GM23248 (cell line): ENCODE results near the gene TCF7. TPM values are rescaled to one million over a fixed set of nuclear protein-coding genes. Genes with fewer than 3 reads are reported as not detected.

Source experiments
- DNase-seq: peaks from one replicate; pipeline ENCODE4 v3.0.0-alpha.2; 2015
- H2AFZ ChIP-seq: fragments of 200-600 bp; sonication (generic); 2 replicates; pipeline ENCODE4 v1.6.1; 2016; ENCODE audit warnings: antibody characterized with exemption
- H3F3A ChIP-seq: fragments of 200-600 bp; sonication (generic); 2 replicates; pipeline ENCODE4 v1.6.1; 2016; ENCODE audit warnings: mild to moderate bottlenecking, antibody characterized with exemption, mixed run types; ENCODE audit not compliant: insufficient read depth
- H3K27ac ChIP-seq: fragments of 200-600 bp; sonication (generic); 2 replicates; pipeline ENCODE4 v1.5.1; 2016; ENCODE audit warnings: mild to moderate bottlenecking
- H3K27me3 ChIP-seq: fragments of 200-600 bp; sonication (generic); replicated peaks from 2 replicates; pipeline ENCODE4 v1.6.1; 2016; ENCODE audit warnings: mild to moderate bottlenecking; ENCODE audit not compliant: insufficient read depth
- H3K36me3 ChIP-seq: fragments of 200-600 bp; sonication (generic); 2 replicates; pipeline ENCODE4 v1.6.1; 2016; ENCODE audit warnings: low read depth, mild to moderate bottlenecking
- H3K4me1 ChIP-seq: fragments of 200-600 bp; sonication (generic); 2 replicates; pipeline ENCODE4 v1.6.1; 2016; ENCODE audit warnings: mild to moderate bottlenecking; ENCODE audit not compliant: insufficient read depth
- H3K4me2 ChIP-seq: fragments of 200-600 bp; sonication (generic); one replicate; pipeline ENCODE4 v1.6.1; 2016; ENCODE audit warnings: mild to moderate bottlenecking; ENCODE audit not compliant: unreplicated experiment
- H3K4me3 ChIP-seq: fragments of 200-600 bp; sonication (generic); 2 replicates; pipeline ENCODE4 v1.5.1; 2016; ENCODE audit warnings: mild to moderate bottlenecking
- H3K79me2 ChIP-seq: fragments of 200-600 bp; sonication (generic); 2 replicates; pipeline ENCODE4 v1.6.1; 2016; ENCODE audit warnings: mild to moderate bottlenecking; ENCODE audit not compliant: insufficient read depth
- H3K9ac ChIP-seq: fragments of 200-600 bp; sonication (generic); 2 replicates; pipeline ENCODE4 v1.6.1; 2016; ENCODE audit warnings: mild to moderate bottlenecking
- H3K9me2 ChIP-seq: fragments of 200-600 bp; sonication (generic); 2 replicates; pipeline ENCODE4 v1.6.1; 2016; ENCODE audit warnings: mixed run types, mild to moderate bottlenecking, moderate library complexity; ENCODE audit not compliant: insufficient read depth
- H3K9me3 ChIP-seq: fragments of 200-600 bp; sonication (generic); one replicate; pipeline ENCODE4 v1.6.1; 2017; ENCODE audit warnings: low read depth
- H4K20me1 ChIP-seq: fragments of 200-600 bp; sonication (generic); 2 replicates; pipeline ENCODE4 v1.6.0; 2016; ENCODE audit not compliant: insufficient read depth
- EZH2 ChIP-seq: fragments of 200-600 bp; sonication (generic); IDR thresholded peaks from 2 replicates; pipeline ENCODE4 v1.6.1; 2018; ENCODE audit warnings: antibody characterized with exemption, mild to moderate bottlenecking; ENCODE audit not compliant: insufficient read depth, poor library complexity, severe bottlenecking
- EZH2phosphoT487 ChIP-seq: fragments of 200-600 bp; sonication (generic); IDR thresholded peaks from 2 replicates; pipeline ENCODE4 v1.6.1; 2018; ENCODE audit warnings: antibody characterized with exemption, moderate library complexity, mild to moderate bottlenecking, low read depth; ENCODE audit not compliant: insufficient read depth
- WGBS, 2 experiments: methylation state at CpG; one replicate each; pipeline ENCODE4 v1.1.6; 2015 to 2017; ENCODE audit warnings: low lambda C conversion rate in 2 of 2, low coverage in 1 of 2; ENCODE audit errors: missing lambda C conversion rate in 2 of 2; 5-methylcytosine and 5-hydroxymethylcytosine counted together
- in situ Hi-C: fragments of 300-500 bp; cut with MboI; formaldehyde crosslinking; loops from 2 replicates; pipeline ENCODE4 v1.15.0; 2020
- polyA plus RNA-seq: library from polyadenylated mRNA; unstranded; fragments of >200 nt; fragmentation: Nextera tagmentation; extraction: Ambion mirVana; gene quantifications from 2 replicates; pipeline ENCODE4 v1.2.1, GENCODE V29; 2016
- small RNA-seq: library from RNA; depleted of rRNA; stranded (forward); fragments of <200 nt; gene quantifications from one replicate; pipeline ENCODE3, GENCODE V24; 2014; ENCODE audit warnings: low read depth, low replicate concordance
- total RNA-seq: library from RNA; depleted of rRNA; stranded (reverse); fragments of >200 nt; shearing (Covaris generic); gene quantifications from 2 replicates; pipeline ENCODE4 v1.2.3, GENCODE V29; 2014; rRNA removed

Gene TCF7
- total and polyA plus RNA-seq, 2 experiments from 2014 or later, result 1.4 to 2.7 TPM

DNA sequence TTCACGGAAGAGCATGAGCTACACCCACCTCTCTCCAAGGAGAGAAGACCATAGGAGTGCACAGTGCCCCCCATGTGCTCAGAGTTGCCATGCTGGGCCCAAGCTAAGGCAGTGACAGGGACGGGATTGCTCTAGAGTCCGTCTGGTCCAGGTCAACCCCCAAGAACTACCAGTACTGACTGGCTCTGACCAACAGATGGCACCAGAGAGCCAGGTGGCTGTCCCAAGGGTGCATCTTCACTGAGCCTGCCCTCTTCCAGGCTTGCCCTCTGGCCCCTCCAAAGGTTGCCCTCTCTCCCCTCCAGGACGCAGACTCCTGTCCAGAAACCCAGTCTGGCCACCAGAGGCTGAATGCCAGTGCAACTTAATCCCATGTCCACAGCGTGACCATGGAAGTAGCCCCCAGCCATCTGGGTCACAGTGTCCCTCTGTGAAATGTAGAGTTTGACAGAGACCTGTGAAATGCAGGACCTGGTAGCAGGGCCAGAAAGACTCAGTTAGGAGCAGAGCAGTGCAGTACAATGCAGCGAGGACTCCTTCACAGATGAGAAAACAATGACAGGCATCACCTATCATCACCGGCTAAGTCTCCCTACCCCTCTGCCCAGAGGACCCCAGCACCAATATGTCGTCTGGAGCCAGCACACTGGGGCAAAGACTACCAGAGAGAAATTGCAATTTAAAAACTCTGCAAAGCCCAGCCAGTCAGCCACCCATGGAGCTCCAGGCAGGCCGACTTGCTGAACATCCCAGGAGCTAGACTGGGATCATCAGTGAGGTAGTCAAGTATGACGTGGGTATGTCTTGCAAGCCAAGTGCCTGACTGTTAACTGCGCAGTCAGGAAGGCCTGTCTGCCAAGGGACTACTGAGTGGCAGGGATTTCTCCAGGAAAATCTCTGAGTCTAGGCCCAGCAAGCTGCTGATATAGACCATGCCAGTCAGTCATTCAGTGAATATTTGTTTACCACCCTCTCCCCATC lies 70.0 kb downstream of the TCF7 start:
- no peaks in the 10 kb centered on the region for H3K27me3 ChIP-seq
- H3K9me2 ChIP-seq, result no peaks in the 10 kb centered on the region
- H3F3A ChIP-seq, result peaks cover 2% of the 10 kb centered on the region; the same call in 1 of the 2 replicates
- no peak overlapping the region for H2AFZ ChIP-seq
- no peak overlapping the region for H3K4me3 ChIP-seq
- H3K4me1 ChIP-seq, result no peaks in the 10 kb centered on the region
- in situ Hi-C loops, result loop anchor here (5.0 to 25.0 kb wide), 2 partner anchors 103 to 403 kb away; no protein-coding TSS in a partner anchor
- H3K9ac ChIP-seq, result no peak overlapping the region
- H3K79me2 ChIP-seq, result no peaks in the 10 kb centered on the region
- no peak overlapping the region for H3K27ac ChIP-seq
- TF ChIP-seq EZH2, result no peak
- TF ChIP-seq EZH2phosphoT487, result no peak
- 44 to 45% methylated on average over 11 of the region's 11 CpGs for WGBS, 2 experiments
- no peaks in the 10 kb centered on the region for H4K20me1 ChIP-seq
- peak; percentile 68 for DNase-seq
- H3K36me3 ChIP-seq, result no peaks in the 10 kb centered on the region
- no peak overlapping the region for H3K4me2 ChIP-seq
- no peaks in the 10 kb centered on the region for H3K9me3 ChIP-seq

DNA sequence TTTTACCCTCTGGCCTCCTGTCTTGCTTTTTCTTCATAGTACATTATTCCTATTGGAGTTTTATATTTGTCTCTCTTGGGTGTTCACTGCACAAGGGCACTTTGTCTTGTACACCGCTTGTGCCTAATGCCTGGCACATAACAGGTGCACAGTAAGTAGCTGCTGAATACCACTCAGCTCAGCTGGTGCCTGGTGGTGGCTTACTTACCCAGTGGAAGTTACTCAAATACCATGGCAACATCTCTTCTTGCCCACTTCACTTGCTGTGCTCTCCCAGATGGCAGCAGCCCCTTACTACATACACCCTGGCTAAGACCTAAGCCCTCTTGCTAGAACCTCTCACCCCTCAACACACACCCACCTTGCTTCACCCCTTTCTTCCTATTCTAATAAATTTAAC lies 73.6 kb downstream of the TCF7 start:
- Histone ChIP-seq H4K20me1 (no peaks in the 10 kb centered on the region), H3K4me2 (no peak overlapping the region), H2AFZ (no peak overlapping the region), H3K4me1 (no peaks in the 10 kb centered on the region), H3K9ac (no peak overlapping the region), H3K27me3 (no peaks in the 10 kb centered on the region), H3K36me3 (no peaks in the 10 kb centered on the region), H3K4me3 (no peak overlapping the region), H3K9me3 (no peaks in the 10 kb centered on the region), H3K9me2 (no peaks in the 10 kb centered on the region), H3K79me2 (0 out of 2 replicates have a peak, but pooled peaks cover 5% of the 10 kb centered on the region), H3K27ac (no peak overlapping the region), H3F3A (peaks cover 13% of the 10 kb centered on the region; the same call in 1 of the 2 replicates)
- WGBS, 2 experiments, result 100% methylated on average over 1 of the region's 1 CpG
- DNase-seq, result no peak
- TF ChIP-seq EZH2, result no peak
- no peak for TF ChIP-seq EZH2phosphoT487
- in situ Hi-C loops, result loop anchor here (5.0 to 25.0 kb wide), 2 partner anchors 99 to 399 kb away; no protein-coding TSS in a partner anchor

GRCh38 chr5:134189031-134189430 lies 74.5 kb downstream of the TCF7 start:
- H3K4me3 ChIP-seq, result no peak overlapping the region
- H3K79me2 ChIP-seq, result peaks cover 9% of the 10 kb centered on the region; the same call in 1 of the 2 replicates
- H3K27me3 ChIP-seq, result no peaks in the 10 kb centered on the region
- no peaks in the 10 kb centered on the region; the same call in 1 of the 2 replicates for H3K36me3 ChIP-seq
- peaks cover 13% of the 10 kb centered on the region; the same call in 1 of the 2 replicates for H3F3A ChIP-seq
- 85 to 94% methylated on average over 3 of the region's 3 CpGs for WGBS, 2 experiments
- DNase-seq, result no peak
- no peaks in the 10 kb centered on the region for H4K20me1 ChIP-seq
- no peak overlapping the region for H3K27ac ChIP-seq
- H3K9me2 ChIP-seq, result no peaks in the 10 kb centered on the region
- in situ Hi-C loops, result loop anchor here (5.0 to 25.0 kb wide), 2 partner anchors 98 to 398 kb away; no protein-coding TSS in a partner anchor
- H3K4me1 ChIP-seq, result no peaks in the 10 kb centered on the region
- no peak overlapping the region for H3K4me2 ChIP-seq
- no peaks in the 10 kb centered on the region for H3K9me3 ChIP-seq
- TF ChIP-seq EZH2phosphoT487 (no peak), EZH2 (no peak)
- no peak overlapping the region for H2AFZ ChIP-seq
- H3K9ac ChIP-seq, result no peak overlapping the region

DNA sequence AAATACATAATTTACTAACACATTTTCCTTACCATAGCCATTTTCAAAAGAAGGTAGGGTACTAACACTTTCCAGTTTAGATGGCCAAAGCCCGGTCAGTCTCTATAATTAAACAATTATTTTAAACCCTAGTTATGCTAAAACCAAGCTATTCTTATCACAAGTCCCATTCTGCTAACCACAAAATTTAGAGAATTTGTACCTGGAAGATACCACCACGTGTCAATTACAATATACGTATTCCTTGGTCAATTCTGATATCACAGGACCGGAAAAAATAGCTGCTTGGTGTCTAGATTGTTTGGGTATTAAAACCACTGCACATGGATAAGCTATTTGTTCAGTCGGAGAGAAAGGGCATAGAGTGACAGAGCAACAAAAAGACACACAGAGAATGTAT lies 81.2 kb downstream of the TCF7 start:
- Histone ChIP-seq H3K36me3 (peaks cover 51% of the 10 kb centered on the region), H3K4me3 (no peak overlapping the region), H3K27me3 (no peaks in the 10 kb centered on the region), H3K4me2 (no peak overlapping the region), H3K9me3 (no peaks in the 10 kb centered on the region), H3K4me1 (no peaks in the 10 kb centered on the region), H4K20me1 (no peaks in the 10 kb centered on the region; the same call in 1 of the 2 replicates), H3K27ac (no peak overlapping the region), H2AFZ (no peak overlapping the region), H3K9me2 (no peaks in the 10 kb centered on the region), H3K79me2 (peaks cover 69% of the 10 kb centered on the region), H3K9ac (no peak overlapping the region), H3F3A (peaks cover 15% of the 10 kb centered on the region)
- in situ Hi-C loops, result loop anchor here (25.0 kb wide), 1 partner anchor 392 kb away; no protein-coding TSS in a partner anchor
- no peak for DNase-seq
- no peak for TF ChIP-seq EZH2
- no peak for TF ChIP-seq EZH2phosphoT487
- WGBS, 2 experiments, result 89 to 92% methylated on average over 5 of the region's 5 CpGs

Small RNAs within 50 kb of the gene (small RNA-seq; reads per million reads assigned to genes)
- gene AC008608.1, result not detected

Other genes with a start within 250 kb of the TCF7 start
- 126 and 128 TPM in 2 replicates for gene C5orf15, start 146.1 kb upstream of the TCF7 start, total RNA-seq
- 121 and 122 TPM in 2 replicates for gene C5orf15, start 146.1 kb upstream of the TCF7 start, polyA plus RNA-seq
- gene VDAC1, start 109.7 kb upstream of the TCF7 start, total RNA-seq, result 329 and 332 TPM in 2 replicates
- gene VDAC1, start 109.7 kb upstream of the TCF7 start, polyA plus RNA-seq, result 318 and 337 TPM in 2 replicates
- 238 and 245 TPM in 2 replicates for gene SKP1, start 62.3 kb downstream of the TCF7 start, total RNA-seq
- gene SKP1, start 62.3 kb downstream of the TCF7 start, polyA plus RNA-seq, result 1,125 and 1,145 TPM in 2 replicates
- 184 and 193 TPM in 2 replicates for gene PPP2CA, start 111.4 kb downstream of the TCF7 start, total RNA-seq
- gene PPP2CA, start 111.4 kb downstream of the TCF7 start, polyA plus RNA-seq, result 223 and 249 TPM in 2 replicates